ENCODE results near the gene GJA1. TPM values are rescaled to one million over a fixed set of nuclear protein-coding genes. Genes with fewer than 3 reads are reported as not detected.
"Not testable (repeated sequence)": the region's sequence is repeated elsewhere in the genome, so short reads cannot be mapped to it uniquely, and the experiment has no call there.

The GJA1 gene
- total RNA-seq: 100 to 1,000 TPM; 101 to 217 (median 148) TPM
- polyA plus RNA-seq: 116 TPM
- long read RNA-seq, donor 1, transcript GJA1-204 (2 exons, 3,152 nt): major isoform, 5 of 12 reads
- long read RNA-seq, donor 1, partial matches to known transcripts: 0 of 12 reads
- long read RNA-seq, donor 1, other reads (novel, unspliced or antisense): 7 of 12 reads
- long read RNA-seq, donor 2, transcript GJA1-204 (2 exons, 3,152 nt): major isoform, 5 of 9 reads
- long read RNA-seq, donor 2, partial matches to known transcripts: 0 of 9 reads
- long read RNA-seq, donor 2, other reads (novel, unspliced or antisense): 4 of 9 reads
- long read RNA-seq, donor 3, transcript GJA1-204 (2 exons, 3,152 nt): major isoform, 13 of 20 reads
- long read RNA-seq, donor 3, partial matches to known transcripts: 7 of 20 reads
- long read RNA-seq, donor 3, other reads (novel, unspliced or antisense): 0 of 20 reads
- long read RNA-seq, donor 4, transcript GJA1-204 (2 exons, 3,152 nt): major isoform, 7 of 17 reads
- long read RNA-seq, donor 4, partial matches to known transcripts: 0 of 17 reads
- long read RNA-seq, donor 4, other reads (novel, unspliced or antisense): 10 of 17 reads

- Histone ChIP-seq H3K4me3 (ENCODE audit: low read length) (peak within 1 kb of the TSS; percentile 91), H3K27ac (ENCODE audit: low read length) (peak within 1 kb of the TSS; percentile 78), H3K27me3 (ENCODE audit: control insufficient read depth, insufficient read depth) (no peaks in the 10 kb centered on the region), H3K4me1 (ENCODE audit: control insufficient read depth, insufficient read depth, low read length) (no peaks in the 10 kb centered on the region), H3K9me3 (ENCODE audit: control insufficient read depth, low read length) (no peaks in the 10 kb centered on the region)
- ATAC-seq: peak; percentile 89 to 90
- no peak for DNase-seq
- 18% methylated on average over 5 of the region's 5 CpGs for WGBS
- intact Hi-C loops (cut with DNase I): loop anchor here (5.0 to 10.0 kb wide), 5 partner anchors 409 to 602 kb away; no protein-coding TSS in a partner anchor
Observed at GRCh38 chr6:121435444-121436069, at the start of gene GJA1. GJA1 (plus strand) TSS chr6:121435646; CDS start chr6:121446848, 11,202 bp downstream.

- H3K4me1 ChIP-seq (ENCODE audit: control insufficient read depth, insufficient read depth, low read length); H3K9me3 ChIP-seq (ENCODE audit: control insufficient read depth, low read length); intact Hi-C loops (cut with DNase I); H3K27me3 ChIP-seq (ENCODE audit: control insufficient read depth, insufficient read depth); DNase-seq; H3K27ac ChIP-seq (ENCODE audit: low read length); H3K4me3 ChIP-seq (ENCODE audit: low read length); ATAC-seq: not testable (repeated sequence)
- WGBS: 86% methylated on average over 3 of the region's 3 CpGs
Observed at GRCh38 chr6:121386551-121386950, 48.9 kb upstream of the GJA1 start.

- ATAC-seq (no peak), DNase-seq (no peak)
- H3K27ac ChIP-seq (ENCODE audit: low read length): no peak overlapping the region
- no peak overlapping the region for H3K4me3 ChIP-seq (ENCODE audit: low read length)
- 83% methylated on average over 3 of the region's 3 CpGs for WGBS
- no peaks in the 10 kb centered on the region for H3K27me3 ChIP-seq (ENCODE audit: control insufficient read depth, insufficient read depth)
- intact Hi-C loops (cut with DNase I): no loop called here
- no peaks in the 10 kb centered on the region for H3K4me1 ChIP-seq (ENCODE audit: control insufficient read depth, insufficient read depth, low read length)
- H3K9me3 ChIP-seq (ENCODE audit: control insufficient read depth, low read length): no peaks in the 10 kb centered on the region
Observed at GRCh38 chr6:121389419-121389818, 46.0 kb upstream of the GJA1 start.

- intact Hi-C loops (cut with DNase I): no loop called here
- H3K9me3 ChIP-seq (ENCODE audit: control insufficient read depth, low read length): no peaks in the 10 kb centered on the region
- no peaks in the 10 kb centered on the region for H3K27me3 ChIP-seq (ENCODE audit: control insufficient read depth, insufficient read depth)
- no peak overlapping the region for H3K4me3 ChIP-seq (ENCODE audit: low read length)
- 85% methylated on average over 1 of the region's 1 CpG for WGBS
- H3K4me1 ChIP-seq (ENCODE audit: control insufficient read depth, insufficient read depth, low read length): no peaks in the 10 kb centered on the region
- no peak for DNase-seq
- no peak for ATAC-seq
- no peak overlapping the region for H3K27ac ChIP-seq (ENCODE audit: low read length)
Observed at GRCh38 chr6:121393731-121394505, 41.5 kb upstream of the GJA1 start.

GRCh38 chr6:121395736-121396135 is 39.7 kb upstream of the GJA1 start:
- no peaks in the 10 kb centered on the region for H3K27me3 ChIP-seq (ENCODE audit: control insufficient read depth, insufficient read depth)
- H3K4me1 ChIP-seq (ENCODE audit: control insufficient read depth, insufficient read depth, low read length): no peaks in the 10 kb centered on the region
- no peak overlapping the region for H3K4me3 ChIP-seq (ENCODE audit: low read length)
- ATAC-seq (no peak), DNase-seq (no peak)
- WGBS: 65% methylated on average over 4 of the region's 4 CpGs
- no peak overlapping the region for H3K27ac ChIP-seq (ENCODE audit: low read length)
- no peaks in the 10 kb centered on the region for H3K9me3 ChIP-seq (ENCODE audit: control insufficient read depth, low read length)
- intact Hi-C loops (cut with DNase I): no loop called here

GRCh38 chr6:121397188-121397587 is 38.3 kb upstream of the GJA1 start:
- H3K27ac ChIP-seq (ENCODE audit: low read length); H3K4me3 ChIP-seq (ENCODE audit: low read length); H3K27me3 ChIP-seq (ENCODE audit: control insufficient read depth, insufficient read depth); intact Hi-C loops (cut with DNase I); DNase-seq; H3K4me1 ChIP-seq (ENCODE audit: control insufficient read depth, insufficient read depth, low read length); H3K9me3 ChIP-seq (ENCODE audit: control insufficient read depth, low read length); ATAC-seq: not testable (repeated sequence)
- WGBS: 88% methylated on average over 6 of the region's 6 CpGs

GRCh38 chr6:121398127-121398526 is 37.3 kb upstream of the GJA1 start:
- no peaks in the 10 kb centered on the region for H3K27me3 ChIP-seq (ENCODE audit: control insufficient read depth, insufficient read depth)
- intact Hi-C loops (cut with DNase I): no loop called here
- no peak overlapping the region for H3K4me3 ChIP-seq (ENCODE audit: low read length)
- no peak overlapping the region for H3K27ac ChIP-seq (ENCODE audit: low read length)
- 89% methylated on average over 2 of the region's 2 CpGs for WGBS
- no peaks in the 10 kb centered on the region for H3K4me1 ChIP-seq (ENCODE audit: control insufficient read depth, insufficient read depth, low read length)
- H3K9me3 ChIP-seq (ENCODE audit: control insufficient read depth, low read length): no peaks in the 10 kb centered on the region
- ATAC-seq (no peak), DNase-seq (no peak)

- H3K27ac ChIP-seq (ENCODE audit: low read length): no peak overlapping the region
- 39% methylated on average over 2 of the region's 2 CpGs for WGBS
- no peak for DNase-seq
- H3K9me3 ChIP-seq (ENCODE audit: control insufficient read depth, low read length): no peaks in the 10 kb centered on the region
- ATAC-seq: no peak
- H3K4me3 ChIP-seq (ENCODE audit: low read length): no peak overlapping the region
- no peaks in the 10 kb centered on the region for H3K4me1 ChIP-seq (ENCODE audit: control insufficient read depth, insufficient read depth, low read length)
- intact Hi-C loops (cut with DNase I): no loop called here
- H3K27me3 ChIP-seq (ENCODE audit: control insufficient read depth, insufficient read depth): no peaks in the 10 kb centered on the region
Observed at GRCh38 chr6:121399966-121400365, 35.5 kb upstream of the GJA1 start.

GRCh38 chr6:121403964-121404363 is 31.5 kb upstream of the GJA1 start:
- H3K27me3 ChIP-seq (ENCODE audit: control insufficient read depth, insufficient read depth): no peaks in the 10 kb centered on the region
- no peak overlapping the region for H3K27ac ChIP-seq (ENCODE audit: low read length)
- intact Hi-C loops (cut with DNase I): no loop called here
- 92% methylated on average over 2 of the region's 2 CpGs for WGBS
- no peaks in the 10 kb centered on the region for H3K9me3 ChIP-seq (ENCODE audit: control insufficient read depth, low read length)
- ATAC-seq (no peak), DNase-seq (no peak)
- H3K4me3 ChIP-seq (ENCODE audit: low read length): no peak overlapping the region
- no peaks in the 10 kb centered on the region for H3K4me1 ChIP-seq (ENCODE audit: control insufficient read depth, insufficient read depth, low read length)

- DNase-seq (no peak), ATAC-seq (no peak)
- no peaks in the 10 kb centered on the region for H3K27me3 ChIP-seq (ENCODE audit: control insufficient read depth, insufficient read depth)
- H3K9me3 ChIP-seq (ENCODE audit: control insufficient read depth, low read length): no peaks in the 10 kb centered on the region
- H3K4me3 ChIP-seq (ENCODE audit: low read length): no peak overlapping the region
- intact Hi-C loops (cut with DNase I): no loop called here
- no peaks in the 10 kb centered on the region for H3K4me1 ChIP-seq (ENCODE audit: control insufficient read depth, insufficient read depth, low read length)
- no peak overlapping the region for H3K27ac ChIP-seq (ENCODE audit: low read length)
- 56% methylated on average over 9 of the region's 9 CpGs for WGBS
Observed at GRCh38 chr6:121405306-121405705, 30.1 kb upstream of the GJA1 start.

- ATAC-seq (no peak), DNase-seq (no peak)
- WGBS: 91% methylated on average over 19 of the region's 19 CpGs
- no peak overlapping the region for H3K27ac ChIP-seq (ENCODE audit: low read length)
- H3K9me3 ChIP-seq (ENCODE audit: control insufficient read depth, low read length): no peaks in the 10 kb centered on the region
- no peak overlapping the region for H3K4me3 ChIP-seq (ENCODE audit: low read length)
- intact Hi-C loops (cut with DNase I): no loop called here
- no peaks in the 10 kb centered on the region for H3K27me3 ChIP-seq (ENCODE audit: control insufficient read depth, insufficient read depth)
- no peaks in the 10 kb centered on the region for H3K4me1 ChIP-seq (ENCODE audit: control insufficient read depth, insufficient read depth, low read length)
Observed at GRCh38 chr6:121408321-121408720, 27.1 kb upstream of the GJA1 start.

Data from right cardiac atrium (tissue), 5 donors.